ENCODE results near the gene LIPC.

GRCh38 chr15:58574631-58575030 lies 142.8 kb downstream of the LIPC start:
- no peak for TF ChIP-seq CTCF (conservative IDR thresholded peaks at IDR 0.05 in 1 of 2, IDR thresholded peaks at IDR 0.05 in 1 of 2; ENCODE audit: low read depth in 1 of 2, low read length in 2 of 2)
- TF ChIP-seq EZH2 (IDR thresholded peaks at IDR 0.05; ENCODE audit: low read length, missing control alignments) = no peak
